ENCODE results near the gene MTREX. TPM values are rescaled to one million over a fixed set of nuclear protein-coding genes. Genes with fewer than 3 reads are reported as not detected.

The MTREX gene
- total RNA-seq, 2 experiments from 2014 or later: 62.7 to 125 TPM

GRCh38 chr5:55300890-55301289 lies 6.9 kb upstream of the MTREX start:
- Histone ChIP-seq H3K4me2 (ENCODE audit: low read length) (no peak overlapping the region), H3K9me2 (ENCODE audit: insufficient read depth, low read length) (no peaks in the 10 kb centered on the region), H3K27ac (ENCODE audit: low read depth, low read length, poor library complexity, severe bottlenecking) (no peak overlapping the region), H3K36me3 (ENCODE audit: insufficient read depth, low read length) (peaks cover 60% of the 10 kb centered on the region), H3K9me3 (ENCODE audit: low read length) (peaks cover 8% of the 10 kb centered on the region), H3K4me1 (ENCODE audit: insufficient read depth, low read length, poor library complexity, severe bottlenecking) (peaks cover 18% of the 10 kb centered on the region), H2AFZ (ENCODE audit: low read length) (no peak overlapping the region), H3K79me2 (ENCODE audit: insufficient read depth, low read depth, low read length) (peaks cover 56% of the 10 kb centered on the region), H4K20me1 (ENCODE audit: insufficient read depth, low read length) (no peaks in the 10 kb centered on the region), H3K4me3 (ENCODE audit: low read depth, low read length, poor library complexity, severe bottlenecking) (no peak overlapping the region)
- ChIA-PET CTCF (ENCODE audit: unreplicated experiment) (no interaction called here), POLR2A (no interaction called here)
- DNase-seq (ENCODE audit: low spot score): no peak
- TF ChIP-seq, protein P1, sequence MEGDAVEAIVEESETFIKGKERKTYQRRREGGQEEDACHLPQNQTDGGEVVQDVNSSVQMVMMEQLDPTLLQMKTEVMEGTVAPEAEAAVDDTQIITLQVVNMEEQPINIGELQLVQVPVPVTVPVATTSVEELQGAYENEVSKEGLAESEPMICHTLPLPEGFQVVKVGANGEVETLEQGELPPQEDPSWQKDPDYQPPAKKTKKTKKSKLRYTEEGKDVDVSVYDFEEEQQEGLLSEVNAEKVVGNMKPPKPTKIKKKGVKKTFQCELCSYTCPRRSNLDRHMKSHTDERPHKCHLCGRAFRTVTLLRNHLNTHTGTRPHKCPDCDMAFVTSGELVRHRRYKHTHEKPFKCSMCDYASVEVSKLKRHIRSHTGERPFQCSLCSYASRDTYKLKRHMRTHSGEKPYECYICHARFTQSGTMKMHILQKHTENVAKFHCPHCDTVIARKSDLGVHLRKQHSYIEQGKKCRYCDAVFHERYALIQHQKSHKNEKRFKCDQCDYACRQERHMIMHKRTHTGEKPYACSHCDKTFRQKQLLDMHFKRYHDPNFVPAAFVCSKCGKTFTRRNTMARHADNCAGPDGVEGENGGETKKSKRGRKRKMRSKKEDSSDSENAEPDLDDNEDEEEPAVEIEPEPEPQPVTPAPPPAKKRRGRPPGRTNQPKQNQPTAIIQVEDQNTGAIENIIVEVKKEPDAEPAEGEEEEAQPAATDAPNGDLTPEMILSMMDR (conservative IDR thresholded peaks at IDR 0.05; ENCODE audit: low read length): no peak
- TF ChIP-seq EZH2phosphoT487 (IDR thresholded peaks at IDR 0.05; ENCODE audit: borderline replicate concordance, low read depth, low read length): no peak
- BruUV-seq (replicated peaks): no TSS peak
- intact Hi-C loops (cut with micrococcal nuclease; ENCODE audit: unreplicated experiment): no loop called here

GRCh38 chr5:55303238-55303690 lies 4.5 kb upstream of the MTREX start:
- Histone ChIP-seq H2AFZ (ENCODE audit: low read length) (no peak overlapping the region), H3K27ac (ENCODE audit: low read depth, low read length, poor library complexity, severe bottlenecking) (no peak overlapping the region), H3K9me3 (ENCODE audit: low read length) (peaks cover 8% of the 10 kb centered on the region), H3K4me3 (ENCODE audit: low read depth, low read length, poor library complexity, severe bottlenecking) (no peak overlapping the region), H3K79me2 (ENCODE audit: insufficient read depth, low read depth, low read length) (peaks cover 75% of the 10 kb centered on the region), H3K4me1 (ENCODE audit: insufficient read depth, low read length, poor library complexity, severe bottlenecking) (peaks cover 23% of the 10 kb centered on the region), H3K36me3 (ENCODE audit: insufficient read depth, low read length) (peaks cover 36% of the 10 kb centered on the region), H3K4me2 (ENCODE audit: low read length) (peak overlapping the region; percentile 13; the same call in 1 of the 2 replicates), H3K9me2 (ENCODE audit: insufficient read depth, low read length) (no peaks in the 10 kb centered on the region), H4K20me1 (ENCODE audit: insufficient read depth, low read length) (peaks cover 6% of the 10 kb centered on the region; the same call in 1 of the 2 replicates)
- ChIA-PET POLR2A (interaction anchor here (0.6 to 1.6 kb wide), 3 partner anchors 19 to 634 kb away, joined by 3 to 7 read pairs (median 3); no protein-coding TSS in a partner anchor), CTCF (ENCODE audit: unreplicated experiment) (no interaction called here)
- no peak for DNase-seq (ENCODE audit: low spot score)
- no peak for TF ChIP-seq EZH2phosphoT487 (IDR thresholded peaks at IDR 0.05; ENCODE audit: borderline replicate concordance, low read depth, low read length)
- TF ChIP-seq, protein P1 (conservative IDR thresholded peaks at IDR 0.05; ENCODE audit: low read length): no peak
- no TSS peak for BruUV-seq (replicated peaks)
- intact Hi-C loops (cut with micrococcal nuclease; ENCODE audit: unreplicated experiment): no loop called here

DNA sequence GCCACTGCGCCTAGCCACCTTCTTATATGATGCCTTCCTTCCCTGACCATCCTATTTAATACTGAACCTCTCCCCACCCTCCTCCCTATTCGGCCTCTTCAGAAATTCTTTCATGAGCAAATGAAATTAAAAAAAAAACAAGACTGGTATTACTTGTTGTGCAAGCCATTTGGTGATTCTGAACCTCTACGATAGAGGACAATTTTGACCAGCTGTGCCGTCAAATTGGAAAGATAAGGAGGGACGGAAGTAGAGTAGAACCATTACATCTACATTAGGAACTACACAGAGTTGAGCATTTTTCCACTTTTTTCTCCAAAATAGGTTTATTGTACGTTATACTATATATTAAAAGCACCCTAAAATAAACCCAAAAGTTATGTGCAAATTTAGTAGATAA lies 3.2 kb upstream of the MTREX start:
- Histone ChIP-seq H3K27ac (ENCODE audit: low read depth, low read length, poor library complexity, severe bottlenecking) (no peak overlapping the region), H3K4me3 (ENCODE audit: low read depth, low read length, poor library complexity, severe bottlenecking) (no peak overlapping the region), H3K4me2 (ENCODE audit: low read length) (peak overlapping the region; percentile 97), H2AFZ (ENCODE audit: low read length) (no peak overlapping the region), H4K20me1 (ENCODE audit: insufficient read depth, low read length) (peaks cover 6% of the 10 kb centered on the region; the same call in 1 of the 2 replicates), H3K9me2 (ENCODE audit: insufficient read depth, low read length) (no peaks in the 10 kb centered on the region), H3K4me1 (ENCODE audit: insufficient read depth, low read length, poor library complexity, severe bottlenecking) (peaks cover 30% of the 10 kb centered on the region), H3K9me3 (ENCODE audit: low read length) (peaks cover 8% of the 10 kb centered on the region), H3K79me2 (ENCODE audit: insufficient read depth, low read depth, low read length) (peaks cover 86% of the 10 kb centered on the region), H3K36me3 (ENCODE audit: insufficient read depth, low read length) (peaks cover 35% of the 10 kb centered on the region)
- CTCF ChIA-PET (ENCODE audit: unreplicated experiment): no interaction called here
- POLR2A ChIA-PET: interaction anchor here (0.7 to 1.8 kb wide), 4 partner anchors 8 to 143 kb away, joined by 3 to 7 read pairs (median 4); no protein-coding TSS in a partner anchor
- no peak for DNase-seq (ENCODE audit: low spot score)
- TF ChIP-seq EZH2phosphoT487 (IDR thresholded peaks at IDR 0.05; ENCODE audit: borderline replicate concordance, low read depth, low read length): no peak
- TF ChIP-seq, protein P1 (conservative IDR thresholded peaks at IDR 0.05; ENCODE audit: low read length): no peak
- BruUV-seq (replicated peaks): no TSS peak
- intact Hi-C loops (cut with micrococcal nuclease; ENCODE audit: unreplicated experiment): no loop called here
